ENCODE data around the gene CERS1.

- TF ChIP-seq YY1 (tag by site-specific recombination; IDR thresholded peaks at IDR 0.05) (no peak), PATZ1 (tag by site-specific recombination; IDR thresholded peaks at IDR 0.05) (no peak), EGR2 (tag by site-specific recombination; IDR thresholded peaks at IDR 0.05; ENCODE audit: low read depth) (no peak), ZBTB20 (tag by site-specific recombination; IDR thresholded peaks at IDR 0.05) (no peak), ZNF561 (tag by site-specific recombination; IDR thresholded peaks at IDR 0.05; ENCODE audit: borderline replicate concordance) (no peak), ZNF24 (tag by site-specific recombination; IDR thresholded peaks at IDR 0.05) (no peak), ZNF140 (tag by site-specific recombination; IDR thresholded peaks at IDR 0.05) (no peak), ZNF280D (tag by site-specific recombination; IDR thresholded peaks at IDR 0.05) (no peak), ZNF146 (tag by site-specific recombination; IDR thresholded peaks at IDR 0.05) (no peak)
These were observed 19.1 kb downstream of the CERS1 start for GRCh38 chr19:18876865-18877264.

Data from HEK293 (cell line).